ENCODE measurements around the gene YIPF7. TPM values are rescaled to one million over a fixed set of nuclear protein-coding genes. Genes with fewer than 3 reads are reported as not detected.

Gene YIPF7
- total and polyA plus RNA-seq, 8 donors, result not detected

DNA sequence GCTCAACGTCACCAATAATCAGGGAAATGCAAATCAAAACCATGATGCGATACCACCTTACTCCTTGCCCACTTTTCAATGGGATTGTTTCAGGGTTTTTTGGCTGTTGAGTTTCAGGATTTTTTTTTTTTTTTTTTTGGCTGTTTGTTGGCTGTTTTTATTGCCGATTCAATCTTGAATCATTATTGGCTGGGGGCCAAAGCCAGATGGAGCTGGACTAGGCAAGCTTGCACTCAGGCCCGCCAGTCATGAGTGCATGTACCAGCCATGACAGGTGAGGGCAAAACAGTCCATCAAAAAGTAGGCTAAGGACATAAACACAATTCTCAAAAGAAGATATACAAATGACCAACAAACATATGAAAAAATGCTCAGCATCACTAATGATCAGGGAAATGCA, 13.3 kb downstream of the YIPF7 start:
- H3K9me3 ChIP-seq, result peaks cover 0 to 7% (median 3%) of the 10 kb centered on the region in 4 donors
- no peaks in the 10 kb centered on the region for H3K27me3 ChIP-seq
- no peak overlapping the region for H3K4me3 ChIP-seq
- WGBS, 5 donors, result 83 to 88% (median 86%) methylated on average over 4 of the region's 4 CpGs
- intact Hi-C loops (cut with DNase I; ENCODE audit: low total_unique reads), result no loop called here
- TF ChIP-seq, protein P1, sequence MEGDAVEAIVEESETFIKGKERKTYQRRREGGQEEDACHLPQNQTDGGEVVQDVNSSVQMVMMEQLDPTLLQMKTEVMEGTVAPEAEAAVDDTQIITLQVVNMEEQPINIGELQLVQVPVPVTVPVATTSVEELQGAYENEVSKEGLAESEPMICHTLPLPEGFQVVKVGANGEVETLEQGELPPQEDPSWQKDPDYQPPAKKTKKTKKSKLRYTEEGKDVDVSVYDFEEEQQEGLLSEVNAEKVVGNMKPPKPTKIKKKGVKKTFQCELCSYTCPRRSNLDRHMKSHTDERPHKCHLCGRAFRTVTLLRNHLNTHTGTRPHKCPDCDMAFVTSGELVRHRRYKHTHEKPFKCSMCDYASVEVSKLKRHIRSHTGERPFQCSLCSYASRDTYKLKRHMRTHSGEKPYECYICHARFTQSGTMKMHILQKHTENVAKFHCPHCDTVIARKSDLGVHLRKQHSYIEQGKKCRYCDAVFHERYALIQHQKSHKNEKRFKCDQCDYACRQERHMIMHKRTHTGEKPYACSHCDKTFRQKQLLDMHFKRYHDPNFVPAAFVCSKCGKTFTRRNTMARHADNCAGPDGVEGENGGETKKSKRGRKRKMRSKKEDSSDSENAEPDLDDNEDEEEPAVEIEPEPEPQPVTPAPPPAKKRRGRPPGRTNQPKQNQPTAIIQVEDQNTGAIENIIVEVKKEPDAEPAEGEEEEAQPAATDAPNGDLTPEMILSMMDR (IDR thresholded peaks at IDR 0.05), result no peak
- TF ChIP-seq EP300 (IDR thresholded peaks at IDR 0.05) (no peak), POLR2AphosphoS5 (IDR thresholded peaks at IDR 0.05) (no peak), POLR2A (IDR thresholded peaks at IDR 0.05) (no peak)
- no peak for DNase-seq
- no peaks in the 10 kb centered on the region for H3K36me3 ChIP-seq
- H3K27ac ChIP-seq, result no peak overlapping the region
- H3K4me1 ChIP-seq, result no peaks in the 10 kb centered on the region

DNA sequence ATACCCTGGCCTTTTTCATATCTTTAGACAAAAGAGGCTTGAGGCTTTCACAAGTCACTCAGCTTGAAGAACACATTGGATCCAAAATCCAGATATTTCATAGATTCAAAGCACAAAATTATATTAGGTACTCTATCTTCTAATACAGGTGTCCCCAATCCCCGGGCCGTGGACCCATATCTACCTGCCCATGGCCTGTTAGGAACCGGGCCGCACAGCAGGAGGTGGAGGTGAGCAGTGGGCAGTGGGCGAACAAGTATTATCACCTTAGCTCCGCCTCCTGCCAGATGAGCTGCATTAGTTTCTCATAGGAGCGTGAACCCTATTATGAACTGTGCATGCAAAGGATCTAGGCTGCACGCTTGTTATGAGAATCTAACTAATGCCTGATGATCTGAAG, 18.7 kb downstream of the YIPF7 start:
- Histone ChIP-seq H3K36me3 (no peaks in the 10 kb centered on the region), H3K27ac (no peak overlapping the region), H3K27me3 (no peaks in the 10 kb centered on the region), H3K9me3 (no peaks in the 10 kb centered on the region), H3K4me1 (no peaks in the 10 kb centered on the region), H3K4me3 (no peak overlapping the region)
- TF ChIP-seq POLR2AphosphoS5 (IDR thresholded peaks at IDR 0.05) (no peak), POLR2A (IDR thresholded peaks at IDR 0.05) (no peak), EP300 (IDR thresholded peaks at IDR 0.05) (no peak)
- TF ChIP-seq, protein P1 (IDR thresholded peaks at IDR 0.05), result no peak
- intact Hi-C loops (cut with DNase I; ENCODE audit: low total_unique reads), result no loop called here
- no peak for DNase-seq
- WGBS, 5 donors, result 61 to 74% (median 68%) methylated on average over 8 of the region's 8 CpGs

DNA sequence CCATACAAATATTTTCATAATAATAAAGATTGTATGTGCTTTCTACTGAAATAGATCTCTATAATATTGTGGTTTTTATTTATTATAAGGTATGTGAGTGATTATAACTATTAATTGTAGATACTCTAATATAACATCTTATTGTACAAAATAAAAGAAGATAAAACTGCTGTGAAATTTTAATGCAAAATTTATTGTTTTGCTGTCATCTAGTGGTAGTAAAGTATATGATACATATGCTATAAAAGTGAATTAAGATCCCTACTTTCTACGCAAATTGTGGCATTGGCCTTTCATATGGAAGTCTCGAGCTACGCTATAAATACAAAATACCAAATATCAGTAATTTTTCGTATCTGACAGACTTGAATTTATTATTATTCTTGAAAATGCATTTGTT, 19.3 kb downstream of the YIPF7 start:
- intact Hi-C loops (cut with DNase I; ENCODE audit: low total_unique reads), result no loop called here
- Histone ChIP-seq H3K4me3 (no peak overlapping the region), H3K27ac (no peak overlapping the region), H3K27me3 (no peaks in the 10 kb centered on the region), H3K4me1 (no peaks in the 10 kb centered on the region), H3K36me3 (no peaks in the 10 kb centered on the region), H3K9me3 (no peaks in the 10 kb centered on the region)
- TF ChIP-seq, protein P1 (IDR thresholded peaks at IDR 0.05), result no peak
- WGBS, 5 donors, result 64 to 87% (median 72%) methylated on average over 4 of the region's 4 CpGs
- no peak for DNase-seq

DNA sequence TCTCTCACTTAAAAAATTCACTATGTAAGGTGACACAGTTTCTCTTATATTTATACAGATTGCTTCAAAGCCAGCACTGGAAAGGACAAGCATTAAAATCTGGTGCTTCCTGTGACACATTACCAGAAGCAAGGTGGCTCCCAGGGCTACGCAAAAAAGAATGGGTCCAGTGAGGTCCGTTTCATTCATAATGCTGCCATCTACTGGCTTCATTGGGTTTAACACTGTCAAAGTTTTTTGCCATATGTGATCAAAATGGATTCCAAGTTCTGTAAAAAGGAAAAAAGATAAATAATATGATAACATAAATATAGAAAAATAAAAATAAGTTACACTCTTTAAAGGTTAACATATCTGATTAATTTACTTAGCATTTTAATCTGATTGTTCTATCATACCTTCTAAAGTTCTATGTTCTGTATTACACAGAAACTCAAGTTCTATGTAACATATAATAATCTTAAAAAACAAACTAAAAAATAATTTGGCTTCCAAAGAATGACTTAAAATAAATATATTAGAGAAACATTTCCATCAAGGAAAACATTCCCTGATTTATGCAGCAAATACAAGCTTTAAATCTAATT, 22.1 kb downstream of the YIPF7 start:
- intact Hi-C loops (cut with DNase I; ENCODE audit: low total_unique reads), result no loop called here
- peak in 1 of 2 donors; percentile 78 for DNase-seq

More for the DNA sequence above, 22.1 kb downstream of the YIPF7 start:
- Histone ChIP-seq H3K4me1 (no peaks in the 10 kb centered on the region), H3K27me3 (no peaks in the 10 kb centered on the region), H3K36me3 (no peaks in the 10 kb centered on the region), H3K27ac (no peak overlapping the region), H3K4me3 (no peak overlapping the region), H3K9me3 (no peaks in the 10 kb centered on the region)
- no peak for TF ChIP-seq POLR2A (IDR thresholded peaks at IDR 0.05)
- TF ChIP-seq POLR2AphosphoS5 (IDR thresholded peaks at IDR 0.05), result no peak
- TF ChIP-seq, protein P1 (IDR thresholded peaks at IDR 0.05), result peak in 5 of 7 experiments; percentile 33 to 59 (median 52)
- no peak for TF ChIP-seq EP300 (IDR thresholded peaks at IDR 0.05)
- WGBS, 5 donors, result 0 to 2% (median 1%) methylated on average over 2 of the region's 2 CpGs
